ENCODE data around the gene VSTM2L. TPM values are rescaled to one million over a fixed set of nuclear protein-coding genes. Genes with fewer than 3 reads are reported as not detected.

Gene VSTM2L
- polyA plus RNA-seq, 1 donor from 2014 or later = 22.1 TPM

DNA sequence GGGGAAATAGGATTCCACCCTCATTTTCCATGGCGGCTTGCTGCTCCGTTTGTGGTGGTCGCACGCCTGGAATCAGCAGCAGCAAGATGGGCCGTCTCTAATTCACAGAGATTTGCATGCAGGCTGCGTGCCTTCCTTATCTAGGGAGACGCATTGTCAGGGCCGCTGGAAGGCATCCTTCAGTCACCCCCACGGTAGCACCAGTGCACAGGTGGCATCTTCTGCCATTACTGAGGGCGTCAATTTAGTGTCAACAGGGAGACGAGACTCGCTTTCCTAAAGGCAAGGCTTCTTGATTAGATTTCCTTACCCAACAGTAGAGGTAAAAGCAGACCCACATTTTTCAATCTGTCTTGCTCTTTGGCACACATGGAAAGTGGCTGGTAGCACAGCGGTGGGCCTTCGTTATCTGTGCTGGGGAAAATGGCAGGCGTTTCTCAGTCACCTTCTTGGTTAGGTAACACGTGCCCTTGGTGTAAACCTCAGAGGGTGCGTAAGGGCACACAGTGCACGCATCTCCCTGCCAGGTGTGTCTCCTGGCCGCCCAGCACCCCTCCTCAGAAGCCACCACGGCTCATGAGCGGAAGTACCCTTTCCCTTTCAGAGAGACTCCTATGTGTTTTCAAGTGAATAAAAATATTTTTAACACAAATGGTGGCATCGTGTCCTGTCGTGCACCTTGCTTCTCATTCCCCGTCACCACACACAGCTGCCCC, 27.3 kb upstream of the VSTM2L start:
- TF ChIP-seq POLR2AphosphoS5 (IDR thresholded peaks at IDR 0.05) = no peak
- TF ChIP-seq, protein P1, sequence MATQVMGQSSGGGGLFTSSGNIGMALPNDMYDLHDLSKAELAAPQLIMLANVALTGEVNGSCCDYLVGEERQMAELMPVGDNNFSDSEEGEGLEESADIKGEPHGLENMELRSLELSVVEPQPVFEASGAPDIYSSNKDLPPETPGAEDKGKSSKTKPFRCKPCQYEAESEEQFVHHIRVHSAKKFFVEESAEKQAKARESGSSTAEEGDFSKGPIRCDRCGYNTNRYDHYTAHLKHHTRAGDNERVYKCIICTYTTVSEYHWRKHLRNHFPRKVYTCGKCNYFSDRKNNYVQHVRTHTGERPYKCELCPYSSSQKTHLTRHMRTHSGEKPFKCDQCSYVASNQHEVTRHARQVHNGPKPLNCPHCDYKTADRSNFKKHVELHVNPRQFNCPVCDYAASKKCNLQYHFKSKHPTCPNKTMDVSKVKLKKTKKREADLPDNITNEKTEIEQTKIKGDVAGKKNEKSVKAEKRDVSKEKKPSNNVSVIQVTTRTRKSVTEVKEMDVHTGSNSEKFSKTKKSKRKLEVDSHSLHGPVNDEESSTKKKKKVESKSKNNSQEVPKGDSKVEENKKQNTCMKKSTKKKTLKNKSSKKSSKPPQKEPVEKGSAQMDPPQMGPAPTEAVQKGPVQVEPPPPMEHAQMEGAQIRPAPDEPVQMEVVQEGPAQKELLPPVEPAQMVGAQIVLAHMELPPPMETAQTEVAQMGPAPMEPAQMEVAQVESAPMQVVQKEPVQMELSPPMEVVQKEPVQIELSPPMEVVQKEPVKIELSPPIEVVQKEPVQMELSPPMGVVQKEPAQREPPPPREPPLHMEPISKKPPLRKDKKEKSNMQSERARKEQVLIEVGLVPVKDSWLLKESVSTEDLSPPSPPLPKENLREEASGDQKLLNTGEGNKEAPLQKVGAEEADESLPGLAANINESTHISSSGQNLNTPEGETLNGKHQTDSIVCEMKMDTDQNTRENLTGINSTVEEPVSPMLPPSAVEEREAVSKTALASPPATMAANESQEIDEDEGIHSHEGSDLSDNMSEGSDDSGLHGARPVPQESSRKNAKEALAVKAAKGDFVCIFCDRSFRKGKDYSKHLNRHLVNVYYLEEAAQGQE (IDR thresholded peaks at IDR 0.05; ENCODE audit: borderline replicate concordance) = no peak
- no peak for TF ChIP-seq MXI1 (conservative IDR thresholded peaks at IDR 0.05; ENCODE audit: poor library complexity, severe bottlenecking)
- TF ChIP-seq CTCF (IDR thresholded peaks at IDR 0.05; ENCODE audit: poor library complexity, severe bottlenecking) = no peak
- no peaks in the 10 kb centered on the region for H4K20me1 ChIP-seq (ENCODE audit: insufficient read depth)
- no peaks in the 10 kb centered on the region for H3K36me3 ChIP-seq (ENCODE audit: insufficient read depth, low read length)
- H3F3A ChIP-seq (ENCODE audit: insufficient read depth, low read length, poor library complexity, severe bottlenecking) = no peaks in the 10 kb centered on the region
- no peaks in the 10 kb centered on the region for H3K9me2 ChIP-seq (ENCODE audit: insufficient read depth, low read length)
- no peak overlapping the region for H3K27ac ChIP-seq (ENCODE audit: low read length)
- H3K9ac ChIP-seq (ENCODE audit: low read length) = no peak overlapping the region
- no peaks in the 10 kb centered on the region for H3K79me2 ChIP-seq (replicated peaks; ENCODE audit: insufficient read depth, low read length)
- no peak overlapping the region for H3K4me2 ChIP-seq (ENCODE audit: low read length)
- H3K9me3 ChIP-seq (ENCODE audit: low read length) = no peaks in the 10 kb centered on the region
- H2AFZ ChIP-seq (ENCODE audit: low read depth, low read length) = no peak overlapping the region
- no peaks in the 10 kb centered on the region for H3K27me3 ChIP-seq (ENCODE audit: insufficient read depth, low read depth, low read length)
- no peak overlapping the region for H3K4me3 ChIP-seq (ENCODE audit: low read length)

GRCh38 chr20:37876863-37877262, 26.1 kb upstream of the VSTM2L start:
- no peaks in the 10 kb centered on the region for H3K27me3 ChIP-seq (ENCODE audit: insufficient read depth, low read depth, low read length)
- H3K79me2 ChIP-seq (replicated peaks; ENCODE audit: insufficient read depth, low read length) = no peaks in the 10 kb centered on the region
- no peaks in the 10 kb centered on the region for H4K20me1 ChIP-seq (ENCODE audit: insufficient read depth)
- no peak overlapping the region for H3K9ac ChIP-seq (ENCODE audit: low read length)
- TF ChIP-seq MXI1 (conservative IDR thresholded peaks at IDR 0.05; ENCODE audit: poor library complexity, severe bottlenecking) = no peak
- no peak for TF ChIP-seq CTCF (IDR thresholded peaks at IDR 0.05; ENCODE audit: poor library complexity, severe bottlenecking)
- no peak for TF ChIP-seq TAF1 (IDR thresholded peaks at IDR 0.05; ENCODE audit: low read depth)
- TF ChIP-seq EZH2 (IDR thresholded peaks at IDR 0.05; ENCODE audit: borderline replicate concordance, insufficient read depth, low read length, poor library complexity, severe bottlenecking) = no peak
- no peak for TF ChIP-seq RAD21 (conservative IDR thresholded peaks at IDR 0.05)
- no peak for TF ChIP-seq SMC3 (conservative IDR thresholded peaks at IDR 0.05; ENCODE audit: poor library complexity)
- TF ChIP-seq, protein P1 (IDR thresholded peaks at IDR 0.05; ENCODE audit: borderline replicate concordance) = no peak
- no peak for TF ChIP-seq EP300 (conservative IDR thresholded peaks at IDR 0.05; ENCODE audit: poor library complexity, severe bottlenecking)
- TF ChIP-seq POLR2AphosphoS5 (IDR thresholded peaks at IDR 0.05) = no peak
- no peak overlapping the region for H3K27ac ChIP-seq (ENCODE audit: low read length)
- H3K36me3 ChIP-seq (ENCODE audit: insufficient read depth, low read length) = no peaks in the 10 kb centered on the region
- H3K4me2 ChIP-seq (ENCODE audit: low read length) = no peak overlapping the region
- H2AFZ ChIP-seq (ENCODE audit: low read depth, low read length) = no peak overlapping the region
- no peaks in the 10 kb centered on the region for H3F3A ChIP-seq (ENCODE audit: insufficient read depth, low read length, poor library complexity, severe bottlenecking)
- H3K9me2 ChIP-seq (ENCODE audit: insufficient read depth, low read length) = no peaks in the 10 kb centered on the region
- no peaks in the 10 kb centered on the region for H3K9me3 ChIP-seq (ENCODE audit: low read length)
- no peak overlapping the region for H3K4me3 ChIP-seq (ENCODE audit: low read length)
